HCT116 (cell line): ENCODE data around the gene CUEDC1. TPM values are rescaled to one million over a fixed set of nuclear protein-coding genes. Genes with fewer than 3 reads are reported as not detected.

Source experiments
- ATAC-seq: fragments of 200-7000 bp; cut with Tn5 transposase; 2 replicates; pipeline ENCODE4 v1.9.1; 2020; ENCODE audit warnings: mild to moderate bottlenecking, moderate library complexity
- BruUV-seq: library from RNA; stranded (reverse); fragments of 400-500 nt; replicated peaks from 2 replicates; lab custom pipeline; 2021; lab: Mats Ljungman, UMichigan
- CTCF ChIA-PET: fragments of 300-600 bp; sonication (Branson Sonifier 250); formaldehyde crosslinking; loops from one replicate; lab custom pipeline; 2021; ENCODE audit warnings: antibody characterized with exemption; lab: Charles Lee
- POLR2A ChIA-PET: fragments of 300-600, 350-600 bp; sonication (Branson Sonifier 250); formaldehyde crosslinking; loops from one replicate; lab custom pipeline; 2021; ENCODE audit warnings: antibody characterized with exemption; lab: Charles Lee
- RAD21 ChIA-PET, 2 experiments: fragments of 300-600 bp; sonication (Branson Sonifier 250); formaldehyde crosslinking; loops; one replicate each; lab custom pipeline; 2023; ENCODE audit warnings: low total read pairs in 2 of 2; ENCODE audit not compliant: uncharacterized antibody in 2 of 2, unreplicated experiment in 2 of 2, low non-redundant PET in 1 of 2; lab: Charles Lee
- DNase-seq: peaks from one replicate; pipeline ENCODE4 v3.0.0-alpha.2; 2010; ENCODE audit warnings: low read depth, low spot score
- H2AFZ ChIP-seq: fragments of 200-600 bp; shearing (Covaris generic), sonication (generic); 2 replicates; pipeline ENCODE4 v1.6.1; 2017; ENCODE audit warnings: low read depth, mixed run types, mixed read lengths, antibody characterized with exemption, low read length; ENCODE audit not compliant: poor library complexity, severe bottlenecking
- H3K27ac ChIP-seq: 2 replicates; pipeline ENCODE4 v1.5.1; 2012; ENCODE audit warnings: low read depth, low read length
- H3K27me3 ChIP-seq: fragments of 200-600 bp; sonication (generic); 2 replicates; pipeline ENCODE4 v1.6.1; 2016; ENCODE audit warnings: mixed run types, low read length, mixed read lengths; ENCODE audit not compliant: insufficient read depth
- H3K36me3 ChIP-seq, 2 experiments: fragments of 200-500 bp in 1 of 2; fragments of 200-600 bp in 1 of 2; sonication (Bioruptor generic) in 1 of 2; sonication (generic) in 1 of 2; 2 replicates each; pipeline versions ENCODE4 v1.5.1 to v1.6.1; 2014 to 2016; ENCODE audit warnings: low read length in 2 of 2, inconsistent platforms in 1 of 2, mixed read lengths in 1 of 2, mixed run types in 1 of 2; ENCODE audit not compliant: insufficient read depth in 2 of 2, control insufficient read depth in 1 of 2
- H3K4me1 ChIP-seq, 2 experiments: fragments of 200-600 bp in 1 of 2; sonication (generic) in 1 of 2; 2 replicates each; pipeline versions ENCODE4 v1.5.1 to v1.6.1; 2012 to 2017; ENCODE audit warnings: low read length in 2 of 2, inconsistent platforms in 1 of 2, mild to moderate bottlenecking in 1 of 2, mixed read lengths in 1 of 2, mixed run types in 1 of 2, moderate library complexity in 1 of 2; ENCODE audit not compliant: insufficient read depth in 2 of 2, control insufficient read depth in 1 of 2
- H3K4me2 ChIP-seq: fragments of 200-600 bp; sonication (generic); 2 replicates; pipeline ENCODE4 v1.6.1; 2017; ENCODE audit warnings: mixed run types, low read length, mixed read lengths
- H3K4me3 ChIP-seq, 2 experiments: fragments of 200-600 bp in 1 of 2; sonication (generic) in 1 of 2; replicated peaks in 1 of 2; 2 replicates each; pipeline ENCODE4 v1.5.1; 2011 to 2016; ENCODE audit warnings: low read length in 2 of 2, control low read depth in 1 of 2, low read depth in 1 of 2, mild to moderate bottlenecking in 1 of 2, mixed read lengths in 1 of 2, mixed run types in 1 of 2
- H3K79me2 ChIP-seq: fragments of 200-600 bp; sonication (generic); 2 replicates; pipeline ENCODE4 v1.6.1; 2017; ENCODE audit warnings: mild to moderate bottlenecking, mixed run types, low read length, moderate library complexity, mixed read lengths; ENCODE audit not compliant: insufficient read depth
- H3K9ac ChIP-seq: fragments of 200-600 bp; sonication (generic); 2 replicates; pipeline ENCODE4 v1.6.1; 2016; ENCODE audit warnings: low read length, mixed read lengths
- H3K9me2 ChIP-seq: fragments of 200-600 bp; sonication (generic), shearing (Covaris generic); 2 replicates; pipeline ENCODE4 v1.6.1; 2017; ENCODE audit warnings: mixed run types, mild to moderate bottlenecking, moderate library complexity; ENCODE audit not compliant: insufficient read depth
- H3K9me3 ChIP-seq, 2 experiments: fragments of 200-500 bp in 1 of 2; fragments of 200-600 bp in 1 of 2; sonication (Bioruptor generic) in 1 of 2; sonication (generic) in 1 of 2; 2 replicates each; pipeline ENCODE4 v1.6.1; 2014 to 2017; ENCODE audit warnings: low read length in 2 of 2, mixed read lengths in 2 of 2, inconsistent platforms in 1 of 2, low read depth in 1 of 2, mild to moderate bottlenecking in 1 of 2, mixed run types in 1 of 2, moderate library complexity in 1 of 2; ENCODE audit not compliant: control insufficient read depth in 1 of 2, insufficient read depth in 1 of 2
- H4K20me1 ChIP-seq: fragments of 200-600 bp; sonication (generic), shearing (Covaris generic); 2 replicates; pipeline ENCODE4 v1.6.1; 2017; ENCODE audit warnings: mixed run types, mild to moderate bottlenecking, moderate library complexity; ENCODE audit not compliant: insufficient read depth
- ELF1 ChIP-seq: IDR thresholded peaks from 2 replicates; pipeline ENCODE4 v1.6.1; 2012; ENCODE audit warnings: low read depth, borderline replicate concordance
- EZH2phosphoT487 ChIP-seq: fragments of 200-600 bp; IDR thresholded peaks from 2 replicates; pipeline ENCODE4 v1.6.1; 2018; ENCODE audit warnings: antibody characterized with exemption, borderline replicate concordance
- FOSL1 ChIP-seq: IDR thresholded peaks from 2 replicates; pipeline ENCODE4 v1.6.1; 2012; ENCODE audit warnings: low read depth
- JUND ChIP-seq: IDR thresholded peaks from 2 replicates; pipeline ENCODE4 v1.6.1; 2012
- POLR2A ChIP-seq: IDR thresholded peaks from 2 replicates; pipeline ENCODE4 v1.7.0; 2011; ENCODE audit warnings: borderline replicate concordance; ENCODE audit not compliant: insufficient read depth, insufficient read length; ENCODE audit errors: extremely low read depth
- SIN3A ChIP-seq: IDR thresholded peaks from 2 replicates; pipeline ENCODE4 v1.6.1; 2012; ENCODE audit warnings: low read depth
- SRF ChIP-seq: IDR thresholded peaks from 2 replicates; pipeline ENCODE4 v1.6.1; 2012; ENCODE audit warnings: low read depth
- YY1 ChIP-seq: IDR thresholded peaks from 2 replicates; pipeline ENCODE4 v1.6.1; 2011; ENCODE audit warnings: low read length, low read depth, moderate library complexity, mild to moderate bottlenecking; ENCODE audit not compliant: insufficient replicate concordance; ENCODE audit errors: extremely low read depth
- ZBTB33 ChIP-seq: IDR thresholded peaks from 2 replicates; pipeline ENCODE4 v1.6.1; 2011; ENCODE audit warnings: mild to moderate bottlenecking, low read length, moderate library complexity; ENCODE audit not compliant: insufficient replicate concordance; ENCODE audit errors: extremely low read depth
- ZFX ChIP-seq: fragments of 450-650 bp; IDR thresholded peaks from 2 replicates; pipeline ENCODE4 v1.6.1; 2017
- ZNF274 ChIP-seq: fragments of 200-500 bp; sonication (Bioruptor generic); IDR thresholded peaks from 2 replicates; pipeline ENCODE4 v1.6.1; 2014; ENCODE audit warnings: mild to moderate bottlenecking, low read depth, low read length, inconsistent platforms
- intact Hi-C: fragments of 100-400 bp; cut with micrococcal nuclease; formaldehyde crosslinking; loops from 2 replicates; pipeline ENCODE4 v1.10.0; 2022
- total RNA-seq: library from RNA; stranded (reverse); gene quantifications from one replicate; pipeline ENCODE4 v1.2.1, GENCODE V29; 2021; ENCODE audit not compliant: unreplicated experiment

The CUEDC1 gene
- total RNA-seq, 1 experiment from 2014 or later, result 60.2 TPM

- H3K9me3 ChIP-seq, result no peaks in the 10 kb centered on the region
- no TSS peak for BruUV-seq
These were observed 31.8 kb upstream of the CUEDC1 start for GRCh38 chr17:57986841-57987580.

More at GRCh38 chr17:57986841-57987580, 31.8 kb upstream of the CUEDC1 start:
- Histone ChIP-seq H3K27ac (peak overlapping the region; percentile 96), H3K4me2 (peak overlapping the region; percentile 89), H3K4me1 (peaks cover 57 to 64% of the 10 kb centered on the region in 2 experiments), H3K9me2 (no peaks in the 10 kb centered on the region), H2AFZ (no peak overlapping the region), H3K36me3 (peaks cover 0 to 39% of the 10 kb centered on the region in 2 experiments; a peak in 3 of 4 replicates), H3K27me3 (no peaks in the 10 kb centered on the region), H4K20me1 (peaks cover 2% of the 10 kb centered on the region; the same call in 1 of the 2 replicates), H3K79me2 (peaks cover 62% of the 10 kb centered on the region), H3K4me3 (peak overlapping the region; percentile 67 to 73), H3K9ac (peak overlapping the region; percentile 76)
- ATAC-seq, result peak; percentile 12
- ChIA-PET RAD21 (interaction anchor here (0.7 to 1.3 kb wide), 6 partner anchors 13 to 94 kb away, joined by 3 to 7 read pairs (median 3); no protein-coding TSS in a partner anchor), POLR2A (interaction anchor here (0.8 to 1.9 kb wide), 6 partner anchors 13 to 126 kb away, joined by 4 to 8 read pairs (median 5); partner anchors contain the start of gene CUEDC1), CTCF (interaction anchor here (0.7 to 2.5 kb wide), 9 partner anchors 9 to 127 kb away, joined by 3 to 14 read pairs (median 4); no protein-coding TSS in a partner anchor)
- DNase-seq, result no peak
- TF ChIP-seq EZH2phosphoT487 (no peak), ZNF274 (no peak), JUND (peak; percentile 35; the same call in 1 of the 2 replicates), ZBTB33 (no peak), SIN3A (peak; percentile 43; the same call in 1 of the 2 replicates), SRF (no peak), POLR2A (no peak), ZFX (no peak), YY1 (no peak), ELF1 (no peak), FOSL1 (peak; percentile 49)
- intact Hi-C loops, result loop anchor here (2.0 to 5.0 kb wide), 2 partner anchors 38 to 110 kb away; no protein-coding TSS in a partner anchor
